NB4 (cell line): ENCODE data around the gene OR3A1.
A peak's percentile ranks its signal among the peaks of the same experiment; 100 is the strongest.
"Not testable (repeated sequence)": the region's sequence is repeated elsewhere in the genome, so short reads cannot be mapped to it uniquely, and the experiment has no call there.

Experiments
- DNase-seq: peaks from one replicate; pipeline ENCODE4 v3.0.0; 2010; ENCODE audit warnings: low read depth
- H3K4me3 ChIP-seq: one replicate; pipeline ENCODE4 v1.5.1; 2011; ENCODE audit warnings: mild to moderate bottlenecking, low read depth, low read length, moderate library complexity
- CTCF ChIP-seq: IDR thresholded peaks from one replicate; pipeline ENCODE4 v1.5.1; 2012; ENCODE audit warnings: low read depth, low read length
- MAX ChIP-seq: IDR thresholded peaks from 2 replicates; pipeline ENCODE4 v1.6.1; 2011; ENCODE audit warnings: low read depth, low read length
- MYC ChIP-seq: IDR thresholded peaks from 2 replicates; pipeline ENCODE4 v1.6.1; 2011; ENCODE audit warnings: low read depth, low read length
- POLR2A ChIP-seq: IDR thresholded peaks from 2 replicates; pipeline ENCODE4 v1.6.1; 2011; ENCODE audit warnings: mild to moderate bottlenecking; ENCODE audit not compliant: insufficient read length; ENCODE audit errors: extremely low read depth

OR3A1 gene

GRCh38 chr17:3295632-3296031 lies 2.5 kb downstream of the OR3A1 start:
- no peak for DNase-seq
- H3K4me3 ChIP-seq: no peak overlapping the region
- no peak for TF ChIP-seq CTCF
- TF ChIP-seq MYC: no peak
- no peak for TF ChIP-seq MAX
- no peak for TF ChIP-seq POLR2A

- DNase-seq, H3K4me3 ChIP-seq: not testable (repeated sequence)
Measured at GRCh38 chr17:3293548-3293947, 4.6 kb downstream of the OR3A1 start.

GRCh38 chr17:3282901-3283300 lies 15.3 kb downstream of the OR3A1 start:
- DNase-seq: no peak
- no peak for TF ChIP-seq MAX
- TF ChIP-seq POLR2A: no peak
- TF ChIP-seq MYC: no peak
- TF ChIP-seq CTCF: no peak
- H3K4me3 ChIP-seq: no peak overlapping the region

GRCh38 chr17:3276126-3276525 lies 22.0 kb downstream of the OR3A1 start:
- TF ChIP-seq MAX (no peak), CTCF (no peak), MYC (no peak), POLR2A (no peak)
- no peak overlapping the region for H3K4me3 ChIP-seq
- no peak for DNase-seq

GRCh38 chr17:3271072-3271848 lies 26.9 kb downstream of the OR3A1 start:
- H3K4me3 ChIP-seq: no peak overlapping the region
- no peak for TF ChIP-seq MYC
- TF ChIP-seq CTCF: no peak
- TF ChIP-seq MAX: no peak
- no peak for TF ChIP-seq POLR2A
- DNase-seq: peak; percentile 4

GRCh38 chr17:3260600-3260999 lies 37.6 kb downstream of the OR3A1 start:
- no peak for DNase-seq
- TF ChIP-seq MAX (no peak), CTCF (no peak), POLR2A (no peak), MYC (no peak)
- H3K4me3 ChIP-seq: no peak overlapping the region
